ENCODE results near the gene DHX29. TPM values are rescaled to one million over a fixed set of nuclear protein-coding genes. Genes with fewer than 3 reads are reported as not detected.
"Not testable (repeated sequence)": the region's sequence is repeated elsewhere in the genome, so short reads cannot be mapped to it uniquely, and the experiment has no call there.

DHX29 gene
- total RNA-seq: 60.7 TPM

DNA sequence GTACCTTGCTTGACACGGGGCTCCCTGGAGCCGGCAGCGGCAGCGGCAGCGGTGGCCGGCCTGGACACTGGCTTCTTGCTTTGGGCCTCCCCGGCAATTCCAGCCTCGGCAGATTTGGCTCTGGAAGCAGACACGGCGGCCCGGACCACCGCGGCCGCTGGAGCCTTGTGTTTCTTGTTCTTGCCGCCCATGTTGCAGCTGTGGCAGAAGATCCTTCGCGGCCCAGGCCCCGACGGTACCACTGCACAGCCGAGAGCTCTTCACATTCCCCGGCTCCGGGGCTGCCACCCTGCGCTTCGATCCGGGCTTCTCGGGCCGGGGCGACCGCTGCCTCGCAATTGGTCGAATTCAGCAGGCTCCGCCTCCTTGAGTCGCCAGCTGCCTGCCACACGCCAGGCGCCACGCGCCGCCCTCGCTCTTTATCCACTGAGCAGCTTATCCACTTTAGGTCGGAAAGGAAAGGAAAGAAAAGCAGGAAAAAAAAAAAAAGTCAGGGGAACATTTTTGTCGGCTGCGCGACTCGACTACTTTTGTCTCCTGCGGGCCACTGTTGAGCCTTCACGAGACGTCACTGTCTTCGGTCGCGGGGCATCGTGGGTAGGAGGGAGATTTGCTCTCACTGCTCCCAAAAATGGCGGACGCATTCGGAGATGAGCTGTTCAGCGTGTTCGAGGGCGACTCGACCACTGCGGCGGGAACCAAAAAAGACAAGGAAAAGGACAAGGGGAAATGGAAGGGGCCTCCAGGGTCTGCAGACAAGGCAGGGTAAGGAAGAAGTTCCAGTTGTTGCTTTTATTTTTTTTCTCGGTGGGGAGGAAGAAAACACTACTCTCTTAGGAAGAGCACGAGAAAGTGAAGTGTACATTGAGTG, at the start of gene DHX29, which contains the start of gene MTREX:
TSS of gene DHX29 (minus strand) at position 312 of the 871 bp plus-strand sequence. CDS start at position 191, 121 bp downstream.
TSS of gene MTREX (plus strand) at position 607 of the 871 bp plus-strand sequence. CDS start at position 632, 25 bp downstream.
- DNase-seq (ENCODE audit: low spot score in 2 of 2) (peak; percentile 68 to 84), FAIRE-seq (no peak)

DNA sequence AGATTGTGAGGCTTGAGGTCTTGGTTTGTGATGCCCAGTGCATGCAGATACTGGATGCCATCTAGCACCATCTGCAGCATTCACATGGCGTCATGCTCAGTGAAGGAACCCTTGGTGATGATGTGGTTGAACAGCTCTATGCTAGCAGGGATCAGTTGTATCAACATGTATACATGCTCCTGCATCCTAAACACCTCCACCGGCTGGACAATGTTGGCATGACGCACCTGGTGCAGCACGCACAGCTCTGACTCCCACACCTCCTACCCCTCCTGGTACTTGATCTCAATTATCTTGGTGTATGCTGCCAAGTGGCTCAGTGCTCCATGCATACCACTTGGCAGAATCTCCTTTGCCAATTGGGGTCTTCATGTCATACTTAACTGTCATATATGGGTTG, 49.4 kb upstream of the DHX29 start:
- FAIRE-seq: no peak
- no peak for DNase-seq (ENCODE audit: low spot score in 2 of 2)

- FAIRE-seq: no peak
- no peak for DNase-seq (ENCODE audit: low spot score in 2 of 2)
Measured at GRCh38 chr5:55350754-55351153, 43.3 kb upstream of the DHX29 start.

GRCh38 chr5:55347786-55348185, 40.3 kb upstream of the DHX29 start:
- no peak for DNase-seq (ENCODE audit: low spot score in 2 of 2)
- no peak for FAIRE-seq

DNA sequence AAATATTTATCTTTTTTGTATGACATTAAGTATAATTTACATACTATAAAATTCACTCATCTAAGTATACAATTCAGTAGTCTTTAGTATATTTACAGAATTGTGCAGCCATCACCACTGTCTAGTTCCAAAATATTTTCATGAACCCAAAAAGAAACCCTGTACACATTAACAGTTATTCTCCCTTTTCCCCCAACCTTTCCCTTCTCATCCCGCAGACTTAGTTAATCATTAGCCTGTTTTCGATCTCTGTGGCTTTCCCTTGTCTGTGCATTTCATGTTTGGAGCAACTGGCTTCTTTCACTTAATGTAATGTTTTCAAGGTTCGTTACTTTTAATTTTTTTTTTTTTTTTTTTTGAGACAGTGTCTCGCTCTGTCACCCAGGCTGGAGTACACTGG, 37.8 kb upstream of the DHX29 start:
- FAIRE-seq: no peak
- no peak for DNase-seq (ENCODE audit: low spot score in 2 of 2)

DNA sequence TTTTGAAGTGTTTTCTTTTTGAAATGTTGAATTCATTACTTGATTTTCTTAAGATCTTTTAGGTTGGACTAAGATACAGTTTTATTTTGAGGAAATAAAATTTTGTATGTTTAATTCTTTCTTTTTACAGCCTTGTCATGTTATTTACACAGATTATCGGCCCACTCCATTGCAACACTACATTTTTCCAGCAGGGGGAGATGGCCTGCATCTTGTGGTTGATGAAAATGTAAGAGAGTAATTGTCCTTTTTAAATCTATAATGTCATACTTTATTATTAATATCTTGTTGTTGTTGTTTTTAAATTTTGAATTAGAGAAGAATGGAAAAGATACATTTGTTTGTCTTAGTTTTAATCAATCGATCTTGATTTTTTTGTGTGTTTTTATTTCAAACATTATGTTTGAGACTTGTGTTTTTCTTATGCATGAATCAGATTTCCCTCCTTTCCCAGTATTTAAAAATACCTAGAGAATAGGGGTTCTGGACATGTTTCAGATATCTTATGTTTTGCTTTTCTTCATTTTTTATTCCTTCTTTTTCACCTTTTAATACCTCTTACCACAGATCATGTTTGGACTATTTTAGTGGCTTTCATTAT, 37.0 kb upstream of the DHX29 start:
- peak; percentile 98 for FAIRE-seq
- peak; percentile 4 to 12 for DNase-seq (ENCODE audit: low spot score in 2 of 2)

DNA sequence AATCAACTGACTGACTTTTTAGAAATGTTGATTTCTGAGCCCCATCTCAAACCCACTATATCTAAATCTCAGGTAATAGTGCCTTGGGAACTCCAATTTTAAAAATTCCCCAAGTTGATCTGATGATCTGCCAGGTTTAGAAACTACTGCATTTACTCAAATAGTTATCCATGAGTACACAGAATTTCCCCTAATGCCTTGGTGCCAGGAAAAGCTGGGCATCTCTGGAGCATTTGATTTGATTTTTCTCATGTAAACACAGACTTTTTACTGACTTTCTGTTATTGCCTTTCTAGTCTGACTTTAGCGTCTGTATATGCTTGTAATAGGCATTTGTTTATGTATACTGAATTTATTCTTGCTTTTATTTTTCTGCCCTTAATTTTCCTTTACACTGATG, 36.1 kb upstream of the DHX29 start:
- FAIRE-seq: no peak
- DNase-seq (ENCODE audit: low spot score in 2 of 2): no peak

GRCh38 chr5:55343107-55343506, 35.6 kb upstream of the DHX29 start:
- FAIRE-seq (no peak), DNase-seq (ENCODE audit: low spot score in 2 of 2) (no peak)

GRCh38 chr5:55338810-55339243, 31.3 kb upstream of the DHX29 start:
- DNase-seq (ENCODE audit: low spot score in 2 of 2): no peak
- no peak for FAIRE-seq

DNA sequence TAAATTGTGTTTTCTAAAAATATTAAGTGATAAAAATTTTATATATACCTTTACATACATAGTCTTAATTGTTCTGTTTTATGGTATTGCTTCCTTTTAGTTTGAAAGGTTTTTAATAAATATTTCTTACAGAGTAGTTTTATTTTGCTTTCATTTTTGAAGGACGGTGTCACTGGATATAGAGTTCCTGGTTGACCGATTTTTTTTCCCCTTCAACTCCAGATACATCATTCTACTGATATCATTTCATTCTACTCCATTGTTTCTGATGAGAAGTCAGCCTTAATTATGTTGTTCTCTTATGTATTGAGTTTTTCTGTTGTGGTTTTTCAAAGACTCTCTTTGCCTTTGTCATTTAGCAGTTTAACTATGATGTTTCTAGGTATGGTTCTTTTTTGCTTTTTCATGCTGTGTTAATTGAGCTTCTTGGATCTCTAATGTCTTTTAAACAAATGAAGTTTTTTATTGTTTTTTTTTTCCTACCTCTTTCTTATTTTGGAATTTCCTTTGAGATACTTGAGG, 30.7 kb upstream of the DHX29 start:
- DNase-seq (ENCODE audit: low spot score in 2 of 2): no peak
- FAIRE-seq: no peak

DNA sequence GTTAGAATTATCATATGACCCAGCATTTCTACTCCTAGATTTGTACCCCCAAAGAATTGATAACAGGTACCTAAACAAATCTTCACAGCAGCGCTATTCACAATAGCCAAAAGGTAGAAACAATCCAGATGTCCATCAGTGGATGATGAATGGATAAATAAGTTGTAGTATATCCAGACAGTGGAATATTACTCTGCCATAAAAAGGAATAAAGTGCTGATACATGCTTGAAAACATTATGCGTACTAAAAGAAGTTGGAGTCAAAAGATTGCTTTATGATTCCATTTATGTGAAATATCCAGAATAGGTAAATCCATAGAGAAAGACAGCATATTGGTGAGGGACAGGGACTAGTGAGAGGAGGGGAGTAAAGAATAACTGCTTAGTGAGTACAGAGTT, 26.3 kb upstream of the DHX29 start:
- DNase-seq (ENCODE audit: low spot score in 2 of 2): no peak
- no peak for FAIRE-seq

GRCh38 chr5:55333017-55333416, 25.5 kb upstream of the DHX29 start:
- FAIRE-seq (no peak), DNase-seq (ENCODE audit: low spot score in 2 of 2) (no peak)

DNA sequence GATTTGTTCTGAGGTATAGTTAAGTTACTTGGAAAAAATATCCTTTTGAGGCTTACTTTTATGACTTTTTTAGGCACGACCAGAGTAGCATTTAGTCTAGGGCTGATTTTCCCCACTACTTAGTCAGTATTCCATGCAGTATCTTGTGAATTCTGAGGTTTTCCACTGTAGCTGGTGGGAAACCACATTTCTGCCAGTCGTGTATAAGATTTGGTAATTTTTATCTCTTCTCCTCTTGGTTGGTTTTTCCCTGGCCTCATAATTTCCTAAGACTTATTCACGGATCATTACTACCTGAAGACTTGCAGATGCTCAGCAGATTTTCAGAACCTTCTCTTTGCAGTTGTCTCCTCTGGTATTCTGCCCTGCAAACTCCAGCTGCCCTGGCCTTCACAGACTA, 23.8 kb upstream of the DHX29 start:
- DNase-seq (ENCODE audit: low spot score in 2 of 2) (no peak), FAIRE-seq (no peak)

GRCh38 chr5:55327281-55327680, 19.8 kb upstream of the DHX29 start:
- DNase-seq (ENCODE audit: low spot score in 2 of 2) (no peak), FAIRE-seq (no peak)

- FAIRE-seq (no peak), DNase-seq (ENCODE audit: low spot score in 2 of 2) (no peak)
Measured at GRCh38 chr5:55325621-55326020, 18.1 kb upstream of the DHX29 start.

DNA sequence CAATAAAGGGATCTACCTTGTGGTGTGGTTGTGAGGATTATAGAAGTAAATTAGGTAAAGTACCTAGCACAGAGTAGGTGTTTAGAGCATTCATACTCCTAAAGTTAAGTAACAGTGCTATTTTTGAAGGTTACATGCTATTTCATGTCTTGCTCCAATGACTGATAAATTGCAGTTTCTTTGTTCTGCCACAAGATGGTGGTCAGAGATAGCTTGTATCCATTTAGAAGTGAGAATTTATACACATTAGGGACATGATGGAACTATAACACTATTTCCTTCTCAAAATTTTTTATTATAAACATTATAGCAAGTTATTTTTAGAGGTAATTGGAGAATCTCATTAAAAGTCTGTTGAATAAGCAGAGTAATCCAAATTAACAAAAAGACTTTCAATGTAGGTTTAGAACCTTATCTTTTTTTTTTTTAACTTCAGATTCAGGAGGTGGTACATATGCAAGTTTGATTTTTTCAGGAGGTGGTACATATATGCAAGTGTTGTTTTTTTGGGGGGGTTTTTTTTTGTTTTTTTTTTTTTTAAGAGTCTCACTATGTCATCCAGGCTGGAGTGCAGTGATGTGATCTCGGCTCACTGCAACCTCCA, 17.4 kb upstream of the DHX29 start:
- FAIRE-seq (peak; percentile 94), DNase-seq (ENCODE audit: low spot score in 2 of 2) (no peak)

GRCh38 chr5:55324006-55324405, 16.5 kb upstream of the DHX29 start:
- FAIRE-seq (no peak), DNase-seq (ENCODE audit: low spot score in 2 of 2) (no peak)

- DNase-seq (ENCODE audit: low spot score in 2 of 2): no peak
- no peak for FAIRE-seq
Measured at GRCh38 chr5:55320571-55320970, 13.1 kb upstream of the DHX29 start.

- no peak for FAIRE-seq
- no peak for DNase-seq (ENCODE audit: low spot score in 2 of 2)
Measured at GRCh38 chr5:55319491-55319890, 12.0 kb upstream of the DHX29 start.

GRCh38 chr5:55318237-55318636, 10.7 kb upstream of the DHX29 start:
- not testable (repeated sequence) for FAIRE-seq; DNase-seq (ENCODE audit: low spot score in 2 of 2)

DNA sequence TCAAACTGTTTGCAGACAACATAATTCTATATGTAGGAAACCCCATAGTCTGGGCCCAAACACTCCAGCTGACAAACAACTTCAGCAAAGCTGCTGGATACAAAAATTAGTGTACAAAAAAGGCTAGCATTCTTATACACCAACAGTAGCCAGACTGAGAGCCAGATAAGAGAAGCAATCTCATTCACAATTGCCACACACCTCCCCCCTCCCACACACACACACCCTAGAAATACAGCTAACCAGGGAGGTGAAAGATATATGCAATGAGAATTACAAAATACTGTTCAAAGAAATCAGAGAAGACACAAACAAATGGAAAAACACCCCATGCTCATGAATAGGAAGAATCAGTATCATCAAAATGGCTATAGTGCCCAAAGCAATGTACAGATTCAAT, 9.3 kb upstream of the DHX29 start:
- no peak for FAIRE-seq

More for the DNA sequence above, 9.3 kb upstream of the DHX29 start:
- no peak for DNase-seq (ENCODE audit: low spot score in 2 of 2)

Data from frontal cortex (tissue), 4 donors.